NCI-H460 (cell line): ENCODE results near the gene KRT36. TPM values are rescaled to one million over a fixed set of nuclear protein-coding genes. Genes with fewer than 3 reads are reported as not detected.

Experiments used
- DNase-seq: peaks from one replicate; pipeline ENCODE4 v3.0.0-alpha.2; 2016; ENCODE audit warnings: low read depth; ENCODE audit errors: extremely low read depth
- small RNA-seq, 2 experiments: library from RNA; depleted of rRNA; stranded (forward); fragments of <200 nt; gene quantifications; one replicate each; pipeline ENCODE3, GENCODE V24; 2014
- total RNA-seq: library from RNA; depleted of rRNA; stranded (reverse); fragments of >200 nt; shearing (Covaris generic); gene quantifications from 2 replicates; pipeline ENCODE4 v1.2.3, GENCODE V29; 2014; rRNA removed

Gene KRT36
- total RNA-seq, 1 experiment from 2014 or later, result not detected

GRCh38 chr17:41444186-41444585 lies 45.5 kb downstream of the KRT36 start:
- no peak for DNase-seq

- DNase-seq, result no peak
Measured at GRCh38 chr17:41442739-41443138, 47.0 kb downstream of the KRT36 start.

GRCh38 chr17:41440531-41441033 lies 49.1 kb downstream of the KRT36 start, which contains the start of gene KRT38:
Gene KRT38 (minus strand): TSS chr17:41440983. CDS start chr17:41440921, 62 bp downstream.
- DNase-seq, result no peak

- no peak for DNase-seq
Measured at GRCh38 chr17:41439375-41439774, 50.3 kb downstream of the KRT36 start.

GRCh38 chr17:41437769-41438168 lies 51.9 kb downstream of the KRT36 start:
- no peak for DNase-seq

- DNase-seq, result no peak
Measured at GRCh38 chr17:41437254-41437653, 52.5 kb downstream of the KRT36 start.

Small RNA genes within 50 kb of the gene (small RNA-seq; reads per million reads assigned to genes)
- gene RNU2-32P, result 0.41 to 2.3 reads per million in 2 experiments

Other genes starting within 250 kb of the KRT36 start
- gene KRTAP9-4, start 240.2 kb downstream of the KRT36 start, total RNA-seq, result not detected in 2 replicates
- gene KRTAP9-9, start 234.5 kb downstream of the KRT36 start, total RNA-seq, result not detected in 2 replicates
- not detected in 2 replicates for gene KRTAP9-6, start 224.5 kb downstream of the KRT36 start, total RNA-seq
- not detected in 2 replicates for gene KRTAP9-7, start 214.2 kb downstream of the KRT36 start, total RNA-seq
- gene KRTAP29-1, start 187.1 kb downstream of the KRT36 start, total RNA-seq, result not detected in 2 replicates
- not detected in 2 replicates for gene KRTAP16-1, start 180.6 kb downstream of the KRT36 start, total RNA-seq
- gene KRTAP17-1, start 174.2 kb downstream of the KRT36 start, total RNA-seq, result not detected in 2 replicates
- gene KRT33A, start 139.1 kb downstream of the KRT36 start, total RNA-seq, result not detected in 2 replicates
- gene KRT33B, start 120.1 kb downstream of the KRT36 start, total RNA-seq, result not detected in 2 replicates
- gene KRT34, start 107.6 kb downstream of the KRT36 start, total RNA-seq, result 0.10 TPM in 1 of 2 replicates, not detected in the other
- not detected in 2 replicates for gene KRT31, start 92.3 kb downstream of the KRT36 start, total RNA-seq
- not detected in 2 replicates for gene KRT37, start 65.3 kb downstream of the KRT36 start, total RNA-seq
- not detected in 2 replicates for gene KRT38, start 48.9 kb downstream of the KRT36 start, total RNA-seq
- gene KRT32, start 22.5 kb downstream of the KRT36 start, total RNA-seq, result not detected in 2 replicates
- gene KRT35, start 8.8 kb downstream of the KRT36 start, total RNA-seq, result not detected in 2 replicates
- not detected in 2 replicates for gene KRT13, start 15.7 kb upstream of the KRT36 start, total RNA-seq
- gene KRT15, start 29.0 kb upstream of the KRT36 start, total RNA-seq, result 3.7 and 6.0 TPM in 2 replicates
- gene KRT19, start 38.4 kb upstream of the KRT36 start, total RNA-seq, result 1,671 and 1,675 TPM in 2 replicates
- gene KRT9, start 82.1 kb upstream of the KRT36 start, total RNA-seq, result not detected in 2 replicates
- not detected in 2 replicates for gene KRT14, start 97.0 kb upstream of the KRT36 start, total RNA-seq
- gene KRT16, start 122.9 kb upstream of the KRT36 start, total RNA-seq, result not detected in 2 replicates
- gene KRT17, start 134.7 kb upstream of the KRT36 start, total RNA-seq, result 0.42 TPM in 1 of 2 replicates, not detected in the other
- gene EIF1, start 199.0 kb upstream of the KRT36 start, total RNA-seq, result 356 and 499 TPM in 2 replicates
- gene GAST, start 222.4 kb upstream of the KRT36 start, total RNA-seq, result not detected in 2 replicates
- gene HAP1, start 244.7 kb upstream of the KRT36 start, total RNA-seq, result 0.69 and 0.94 TPM in 2 replicates